Kidney glomerular epithelial cell (primary cell): ENCODE results near the gene SMOC2.

Source experiments
- DNase-seq: peaks from one replicate; lab custom pipeline; 2025; lab: John Stamatoyannopoulos, UW

The SMOC2 gene

GRCh38 chr6:168516944-168517741, 76.2 kb downstream of the SMOC2 start:
- DNase-seq: no peak

GRCh38 chr6:168517742-168518347, 76.9 kb downstream of the SMOC2 start:
- DNase-seq: no peak

- no peak for DNase-seq
Observed at GRCh38 chr6:168518348-168518745, 77.4 kb downstream of the SMOC2 start.

GRCh38 chr6:168518867-168519266, 77.9 kb downstream of the SMOC2 start:
- no peak for DNase-seq

- DNase-seq: no peak
Observed at GRCh38 chr6:168520233-168520632, 79.2 kb downstream of the SMOC2 start.

- no peak for DNase-seq
Observed at GRCh38 chr6:168524571-168525001, 83.6 kb downstream of the SMOC2 start.

- no peak for DNase-seq
Observed at GRCh38 chr6:168525114-168525513, 84.1 kb downstream of the SMOC2 start.

- no peak for DNase-seq
Observed at GRCh38 chr6:168525926-168526630, 85.1 kb downstream of the SMOC2 start.

GRCh38 chr6:168526841-168527281, 85.9 kb downstream of the SMOC2 start:
- no peak for DNase-seq

- no peak for DNase-seq
Observed at GRCh38 chr6:168527451-168528210, 86.6 kb downstream of the SMOC2 start.

GRCh38 chr6:168528474-168529095, 87.6 kb downstream of the SMOC2 start:
- DNase-seq: no peak

GRCh38 chr6:168529214-168529613, 88.2 kb downstream of the SMOC2 start:
- DNase-seq: no peak

- DNase-seq: peak; percentile 29
Observed at GRCh38 chr6:168530653-168531071, 89.7 kb downstream of the SMOC2 start.

GRCh38 chr6:168532070-168532469, 91.1 kb downstream of the SMOC2 start:
- no peak for DNase-seq

GRCh38 chr6:168533414-168533813, 92.4 kb downstream of the SMOC2 start:
- DNase-seq: no peak

GRCh38 chr6:168534265-168534664, 93.3 kb downstream of the SMOC2 start:
- no peak for DNase-seq

GRCh38 chr6:168535711-168536110, 94.7 kb downstream of the SMOC2 start:
- DNase-seq: no peak

GRCh38 chr6:168536196-168536595, 95.2 kb downstream of the SMOC2 start:
- no peak for DNase-seq

GRCh38 chr6:168536665-168537539, 95.9 kb downstream of the SMOC2 start:
- no peak for DNase-seq

- DNase-seq: no peak
Observed at GRCh38 chr6:168537540-168537884, 96.5 kb downstream of the SMOC2 start.
